Neural crest cell (in vitro differentiated cells): ENCODE data around the gene CXCL8. TPM values are rescaled to one million over a fixed set of nuclear protein-coding genes. Genes with fewer than 3 reads are reported as not detected.
A peak's percentile ranks its signal among the peaks of the same experiment; 100 is the strongest.

Source experiments
- DNase-seq: peaks from one replicate; pipeline ENCODE4 v3.0.0; 2021; ENCODE audit warnings: low read depth, mixed read lengths, low spot score
- H3K27ac Mint-ChIP-seq: one replicate; pipeline ENCODE4 v1.8.0; 2021; ENCODE audit warnings: mild to moderate bottlenecking, mixed read lengths; ENCODE audit not compliant: unreplicated experiment
- H3K27me3 Mint-ChIP-seq: 2 replicates; pipeline ENCODE4 v1.8.0; 2021; ENCODE audit warnings: low read depth, mild to moderate bottlenecking, mixed read lengths
- H3K36me3 Mint-ChIP-seq: 2 replicates; pipeline ENCODE4 v1.8.0; 2021; ENCODE audit warnings: low read depth, mild to moderate bottlenecking, mixed read lengths
- H3K4me1 Mint-ChIP-seq: 2 replicates; pipeline ENCODE4 v1.8.0; 2021; ENCODE audit warnings: mixed read lengths
- H3K4me3 Mint-ChIP-seq: one replicate; pipeline ENCODE4 v1.8.0; 2021; ENCODE audit warnings: mild to moderate bottlenecking, mixed read lengths
- H3K9me3 Mint-ChIP-seq: 2 replicates; pipeline ENCODE4 v1.8.0; 2021; ENCODE audit warnings: mixed read lengths
- CTCF ChIP-seq: fragments of 200-600 bp; sonication (generic); conservative IDR thresholded peaks from 2 replicates; pipeline ENCODE4 v1.5.0; 2021; ENCODE audit warnings: antibody characterized with exemption, mild to moderate bottlenecking
- total RNA-seq: library from RNA; stranded (reverse); gene quantifications from 2 replicates; pipeline ENCODE4 v1.2.1, GENCODE V29; 2021

Gene CXCL8
- total RNA-seq, 1 donor from 2014 or later = not detected

GRCh38 chr4:73752424-73752823 lies 12.1 kb downstream of the CXCL8 start:
- Mint-ChIP-seq H3K27me3 (no peaks in the 10 kb centered on the region), H3K9me3 (peaks cover 3% of the 10 kb centered on the region), H3K27ac (no peak overlapping the region), H3K4me3 (no peak overlapping the region), H3K4me1 (no peaks in the 10 kb centered on the region), H3K36me3 (no peaks in the 10 kb centered on the region)
- no peak for TF ChIP-seq CTCF
- no peak for DNase-seq

GRCh38 chr4:73753215-73753614 lies 12.8 kb downstream of the CXCL8 start:
- H3K36me3 Mint-ChIP-seq = no peaks in the 10 kb centered on the region
- no peak overlapping the region for H3K4me3 Mint-ChIP-seq
- DNase-seq = no peak
- H3K9me3 Mint-ChIP-seq = peaks cover 3% of the 10 kb centered on the region
- H3K4me1 Mint-ChIP-seq = no peaks in the 10 kb centered on the region
- H3K27ac Mint-ChIP-seq = no peak overlapping the region
- TF ChIP-seq CTCF = no peak
- no peaks in the 10 kb centered on the region for H3K27me3 Mint-ChIP-seq

GRCh38 chr4:73754934-73755333 lies 14.6 kb downstream of the CXCL8 start:
- no peak for DNase-seq
- Mint-ChIP-seq H3K36me3 (no peaks in the 10 kb centered on the region), H3K9me3 (peaks cover 3% of the 10 kb centered on the region), H3K27ac (no peak overlapping the region), H3K4me1 (no peaks in the 10 kb centered on the region), H3K27me3 (no peaks in the 10 kb centered on the region), H3K4me3 (no peak overlapping the region)
- no peak for TF ChIP-seq CTCF

- DNase-seq = no peak
- Mint-ChIP-seq H3K4me1 (peaks cover 5% of the 10 kb centered on the region), H3K4me3 (no peak overlapping the region), H3K9me3 (peaks cover 3% of the 10 kb centered on the region), H3K27ac (no peak overlapping the region), H3K36me3 (no peaks in the 10 kb centered on the region), H3K27me3 (no peaks in the 10 kb centered on the region)
- no peak for TF ChIP-seq CTCF
Observed at GRCh38 chr4:73759357-73759756, 19.0 kb downstream of the CXCL8 start.

- Mint-ChIP-seq H3K4me3 (no peak overlapping the region), H3K36me3 (no peaks in the 10 kb centered on the region), H3K9me3 (no peaks in the 10 kb centered on the region), H3K27me3 (no peaks in the 10 kb centered on the region), H3K4me1 (peaks cover 5% of the 10 kb centered on the region), H3K27ac (no peak overlapping the region)
- no peak for DNase-seq
- no peak for TF ChIP-seq CTCF
Observed at GRCh38 chr4:73761856-73762255, 21.5 kb downstream of the CXCL8 start.

- H3K4me1 Mint-ChIP-seq = peaks cover 5% of the 10 kb centered on the region
Observed at GRCh38 chr4:73762409-73762808, 22.0 kb downstream of the CXCL8 start.

More at GRCh38 chr4:73762409-73762808, 22.0 kb downstream of the CXCL8 start:
- Mint-ChIP-seq H3K27ac (peak overlapping the region; percentile 21), H3K9me3 (no peaks in the 10 kb centered on the region), H3K36me3 (no peaks in the 10 kb centered on the region), H3K27me3 (no peaks in the 10 kb centered on the region), H3K4me3 (no peak overlapping the region)
- TF ChIP-seq CTCF = no peak
- no peak for DNase-seq
